ENCODE data around the gene COL27A1.

The COL27A1 gene

DNA sequence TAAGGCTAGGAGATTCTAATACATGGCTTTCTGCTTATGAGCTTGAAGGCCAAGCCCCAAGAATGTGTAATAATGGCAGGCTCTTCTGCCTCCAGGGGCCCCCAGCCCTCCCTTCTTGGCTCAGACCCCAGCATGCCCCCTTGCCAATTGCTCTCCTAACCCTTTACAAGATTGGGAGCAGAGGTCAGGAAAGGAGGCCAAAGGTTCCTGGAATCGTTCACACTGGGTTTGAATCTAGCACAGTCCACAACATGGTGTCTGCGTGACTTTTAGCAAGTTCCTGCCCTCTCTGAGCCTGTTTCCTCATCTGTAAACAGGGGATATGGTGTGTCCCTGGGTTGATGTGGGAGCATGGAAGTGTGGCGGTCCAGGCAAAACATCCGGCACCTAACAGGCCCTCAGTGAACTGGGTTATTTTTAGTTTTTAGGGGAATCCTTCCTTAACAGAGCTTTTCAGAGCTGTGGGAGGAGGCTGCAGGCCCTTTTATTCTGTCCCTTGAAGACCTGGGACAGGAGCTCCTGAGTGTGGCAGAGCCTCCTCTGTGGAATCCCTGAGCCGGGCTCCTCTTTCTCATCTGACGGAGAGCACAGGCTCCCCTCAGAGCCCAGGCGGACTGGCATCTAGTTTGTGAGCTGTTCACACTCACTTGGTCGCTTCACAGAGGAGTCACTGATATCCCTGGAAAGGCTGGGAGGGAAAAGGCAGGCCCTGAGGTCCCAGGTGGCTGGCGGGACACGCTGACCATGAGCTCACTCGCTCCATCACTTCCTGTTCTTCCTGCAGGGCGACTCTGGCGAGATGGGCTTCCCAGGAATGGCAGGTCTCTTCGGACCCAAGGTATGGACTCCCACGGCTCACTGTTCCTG is 144.2 kb downstream of the COL27A1 start:
- TF ChIP-seq, protein P1, sequence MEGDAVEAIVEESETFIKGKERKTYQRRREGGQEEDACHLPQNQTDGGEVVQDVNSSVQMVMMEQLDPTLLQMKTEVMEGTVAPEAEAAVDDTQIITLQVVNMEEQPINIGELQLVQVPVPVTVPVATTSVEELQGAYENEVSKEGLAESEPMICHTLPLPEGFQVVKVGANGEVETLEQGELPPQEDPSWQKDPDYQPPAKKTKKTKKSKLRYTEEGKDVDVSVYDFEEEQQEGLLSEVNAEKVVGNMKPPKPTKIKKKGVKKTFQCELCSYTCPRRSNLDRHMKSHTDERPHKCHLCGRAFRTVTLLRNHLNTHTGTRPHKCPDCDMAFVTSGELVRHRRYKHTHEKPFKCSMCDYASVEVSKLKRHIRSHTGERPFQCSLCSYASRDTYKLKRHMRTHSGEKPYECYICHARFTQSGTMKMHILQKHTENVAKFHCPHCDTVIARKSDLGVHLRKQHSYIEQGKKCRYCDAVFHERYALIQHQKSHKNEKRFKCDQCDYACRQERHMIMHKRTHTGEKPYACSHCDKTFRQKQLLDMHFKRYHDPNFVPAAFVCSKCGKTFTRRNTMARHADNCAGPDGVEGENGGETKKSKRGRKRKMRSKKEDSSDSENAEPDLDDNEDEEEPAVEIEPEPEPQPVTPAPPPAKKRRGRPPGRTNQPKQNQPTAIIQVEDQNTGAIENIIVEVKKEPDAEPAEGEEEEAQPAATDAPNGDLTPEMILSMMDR (IDR thresholded peaks at IDR 0.05; ENCODE audit: low read depth, low read length), result no peak
- DNase-seq (ENCODE audit: extremely low read depth, low read depth), result no peak

DNA sequence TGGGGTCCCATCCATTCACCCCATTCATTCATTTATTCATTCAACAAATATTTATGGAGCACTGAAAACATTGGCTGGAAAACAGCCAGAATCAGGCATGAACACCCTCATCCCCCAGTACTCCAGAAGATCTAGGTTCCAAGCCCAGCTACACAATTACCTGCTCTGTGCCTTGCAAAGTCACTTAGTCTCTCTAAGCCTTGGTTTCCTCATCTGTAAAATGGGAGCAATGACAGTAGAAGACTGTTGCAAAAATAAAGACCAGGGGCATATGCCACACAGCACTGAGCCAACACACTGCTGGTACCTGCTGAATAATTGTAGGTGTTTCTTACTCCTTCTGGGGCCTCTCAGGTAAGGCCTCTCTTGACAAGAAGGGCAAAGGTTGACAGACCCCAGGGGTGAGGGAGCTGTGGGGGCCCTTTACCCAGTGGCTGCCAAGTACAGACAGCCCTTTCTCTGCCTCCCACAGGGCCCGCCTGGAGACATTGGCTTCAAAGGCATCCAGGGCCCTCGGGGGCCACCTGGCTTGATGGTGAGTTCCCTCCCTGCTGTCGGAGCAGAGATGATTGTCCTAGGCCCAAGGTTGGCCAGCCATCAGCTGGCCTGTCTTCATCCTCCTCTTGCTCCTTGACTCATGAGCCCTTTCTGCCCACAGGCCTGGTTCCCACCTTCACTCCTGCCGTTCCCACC is 145.0 kb downstream of the COL27A1 start:
- TF ChIP-seq, protein P1 (IDR thresholded peaks at IDR 0.05; ENCODE audit: low read depth, low read length), result no peak
- no peak for DNase-seq (ENCODE audit: extremely low read depth, low read depth)

DNA sequence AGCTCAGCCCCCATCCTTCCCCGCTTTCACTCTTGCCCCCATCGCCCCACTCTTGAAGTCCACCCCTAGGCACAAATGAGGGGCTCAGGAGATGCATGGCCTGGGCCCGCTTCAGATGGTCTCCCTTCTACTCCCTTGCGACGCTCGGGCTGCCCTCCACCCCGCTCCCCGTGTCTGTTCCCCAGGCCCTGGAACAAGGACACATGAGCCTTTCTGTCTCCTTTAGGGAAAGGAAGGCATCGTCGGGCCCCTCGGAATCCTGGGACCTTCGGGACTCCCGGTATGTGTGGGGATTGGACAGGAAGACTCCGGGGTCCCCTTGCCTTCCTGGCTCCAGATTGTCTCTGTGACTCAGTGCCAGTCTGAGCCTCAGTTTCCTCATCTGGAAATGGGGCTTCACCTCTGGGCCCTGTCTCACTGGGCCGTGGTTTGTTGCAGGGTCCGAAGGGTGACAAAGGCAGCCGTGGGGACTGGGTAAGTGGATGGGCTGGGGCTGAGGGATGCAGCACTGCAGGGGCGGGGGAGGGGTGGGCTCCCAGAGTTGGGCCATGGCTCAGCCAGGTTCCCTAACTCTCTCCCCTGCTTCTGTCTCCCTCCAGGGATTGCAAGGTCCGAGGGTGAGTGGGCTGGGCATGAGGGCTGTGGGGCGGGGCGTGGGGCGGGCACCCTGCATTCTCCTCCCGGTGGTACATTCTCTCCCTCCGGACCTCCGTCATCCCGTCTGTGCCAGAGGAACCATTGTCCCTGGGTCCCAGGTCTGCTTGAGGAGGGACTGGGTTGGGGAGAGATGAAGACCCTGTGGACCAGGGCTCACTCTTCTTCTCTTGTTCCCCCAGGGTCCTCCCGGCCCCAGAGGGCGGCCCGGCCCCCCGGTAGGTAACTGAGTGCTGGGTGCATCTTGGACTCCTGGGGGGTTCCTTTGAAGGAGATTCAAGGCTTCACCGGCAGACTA is 145.8 kb downstream of the COL27A1 start:
- TF ChIP-seq, protein P1 (IDR thresholded peaks at IDR 0.05; ENCODE audit: low read depth, low read length), result no peak
- no peak for DNase-seq (ENCODE audit: extremely low read depth, low read depth)

DNA sequence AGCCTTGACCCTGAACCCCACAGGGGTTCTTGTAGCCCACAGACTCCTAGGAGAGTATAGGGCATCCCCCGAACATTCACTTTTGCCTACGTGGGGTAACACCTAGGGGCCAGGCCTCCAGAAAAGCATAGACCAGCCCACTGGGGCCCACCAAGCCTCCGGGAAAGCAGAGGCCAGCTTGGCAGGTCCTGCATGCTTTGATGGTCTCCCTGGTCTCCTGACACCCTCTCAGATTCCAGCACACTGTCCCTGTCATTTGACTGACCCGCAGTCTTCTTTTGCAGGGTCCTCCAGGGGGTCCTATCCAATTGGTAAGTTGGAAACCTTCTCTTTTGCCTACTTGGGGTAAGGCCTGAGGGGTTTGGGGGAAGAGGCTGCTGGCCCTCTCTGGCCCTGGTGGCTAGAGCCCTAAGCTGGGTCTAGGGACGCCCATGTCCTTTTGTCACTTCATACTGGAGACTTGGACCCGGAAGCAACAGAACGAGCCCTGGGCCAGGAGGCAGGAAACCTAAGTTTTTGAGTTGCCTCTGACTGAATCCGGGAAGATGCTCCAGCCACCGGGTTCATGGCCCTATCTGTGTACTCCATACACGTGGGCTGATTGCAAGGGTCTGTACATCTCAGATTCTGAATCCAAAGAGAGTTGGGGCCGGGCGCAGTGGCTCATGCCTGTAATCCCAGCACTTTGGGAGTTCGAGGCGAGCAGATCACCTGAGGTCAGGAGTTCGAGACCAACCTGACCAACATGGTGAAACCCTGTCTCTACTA is 146.6 kb downstream of the COL27A1 start:
- TF ChIP-seq, protein P1 (IDR thresholded peaks at IDR 0.05; ENCODE audit: low read depth, low read length), result no peak
- no peak for DNase-seq (ENCODE audit: extremely low read depth, low read depth)

DNA sequence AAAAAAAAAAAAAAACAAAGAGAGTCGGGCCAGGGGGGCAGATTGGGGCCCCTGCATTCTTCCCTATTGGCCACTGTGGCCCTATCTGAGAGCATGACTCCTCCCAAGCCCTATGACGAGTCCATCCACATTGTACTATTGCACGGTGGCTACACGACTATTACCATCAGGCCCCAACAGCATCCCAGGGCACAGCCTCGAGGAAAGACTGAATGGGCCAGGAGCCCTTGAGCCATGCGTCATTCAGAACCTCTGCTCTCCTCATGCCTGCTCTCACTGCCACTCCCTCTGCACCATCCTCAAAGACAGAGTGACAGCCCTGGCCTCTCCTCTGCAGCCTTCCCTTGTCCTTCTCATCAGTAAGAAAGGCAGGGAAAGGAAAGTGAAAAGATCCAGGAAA is 147.4 kb downstream of the COL27A1 start:
- TF ChIP-seq, protein P1 (IDR thresholded peaks at IDR 0.05; ENCODE audit: low read depth, low read length), result no peak
- DNase-seq (ENCODE audit: extremely low read depth, low read depth), result no peak

DNA sequence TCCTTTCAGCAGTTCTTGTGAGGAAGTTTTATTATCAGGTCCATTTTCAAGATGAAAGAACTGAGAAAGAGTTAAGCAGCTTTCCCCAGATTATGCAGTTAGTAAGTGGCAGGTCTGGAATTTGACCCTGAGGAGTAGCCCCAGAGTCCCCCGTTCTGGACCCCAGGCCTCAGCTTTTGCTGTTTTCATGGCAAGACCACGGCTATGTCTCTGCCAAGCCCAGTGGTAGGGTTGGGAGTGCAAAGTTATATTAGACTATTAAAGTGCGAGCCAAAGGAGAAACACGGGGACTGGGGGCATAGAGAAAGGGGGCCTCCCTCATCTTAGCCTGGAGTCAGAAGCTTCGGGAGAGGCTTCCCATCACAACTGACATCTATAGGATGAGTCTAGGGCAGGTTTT is 148.2 kb downstream of the COL27A1 start:
- DNase-seq (ENCODE audit: extremely low read depth, low read depth), result no peak
- TF ChIP-seq, protein P1 (IDR thresholded peaks at IDR 0.05; ENCODE audit: low read depth, low read length), result no peak

Data from AG09319 (cell line).